Measurements from ENCODE around the gene ABCA3. TPM values are rescaled to one million over a fixed set of nuclear protein-coding genes. Genes with fewer than 3 reads are reported as not detected.

ABCA3 gene
- total and polyA plus RNA-seq, 2 experiments from 2014 or later, result 3.0 to 4.1 TPM

DNA sequence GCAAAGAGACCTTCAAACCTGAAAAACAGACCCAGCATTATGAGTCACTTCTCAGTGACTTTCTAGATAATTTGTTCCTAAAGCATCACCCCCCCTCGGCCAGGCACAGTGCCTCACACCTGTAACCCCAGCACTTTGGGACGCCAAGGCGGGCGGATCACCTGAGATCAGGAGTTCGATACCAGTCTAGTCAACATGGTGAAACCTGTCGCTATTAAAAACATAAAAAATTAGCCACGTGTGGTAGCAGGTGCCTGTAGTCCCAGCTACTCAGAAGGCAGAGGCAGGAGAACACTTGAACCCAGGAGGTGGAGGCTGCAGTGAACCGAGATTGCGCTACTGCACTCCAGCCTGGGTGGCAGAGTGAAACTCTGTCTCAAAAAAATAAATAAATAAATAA lies 48.3 kb downstream of the ABCA3 start:
- H3K4me1 ChIP-seq (ENCODE audit: insufficient read depth), result no peaks in the 10 kb centered on the region
- no peak overlapping the region for H3K4me3 ChIP-seq
- TF ChIP-seq, protein P1, sequence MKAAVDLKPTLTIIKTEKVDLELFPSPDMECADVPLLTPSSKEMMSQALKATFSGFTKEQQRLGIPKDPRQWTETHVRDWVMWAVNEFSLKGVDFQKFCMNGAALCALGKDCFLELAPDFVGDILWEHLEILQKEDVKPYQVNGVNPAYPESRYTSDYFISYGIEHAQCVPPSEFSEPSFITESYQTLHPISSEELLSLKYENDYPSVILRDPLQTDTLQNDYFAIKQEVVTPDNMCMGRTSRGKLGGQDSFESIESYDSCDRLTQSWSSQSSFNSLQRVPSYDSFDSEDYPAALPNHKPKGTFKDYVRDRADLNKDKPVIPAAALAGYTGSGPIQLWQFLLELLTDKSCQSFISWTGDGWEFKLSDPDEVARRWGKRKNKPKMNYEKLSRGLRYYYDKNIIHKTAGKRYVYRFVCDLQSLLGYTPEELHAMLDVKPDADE (IDR thresholded peaks at IDR 0.05), result no peak
- no peak for TF ChIP-seq STAT1 (IDR thresholded peaks at IDR 0.05; ENCODE audit: unreplicated experiment)
- TF ChIP-seq, protein P2, sequence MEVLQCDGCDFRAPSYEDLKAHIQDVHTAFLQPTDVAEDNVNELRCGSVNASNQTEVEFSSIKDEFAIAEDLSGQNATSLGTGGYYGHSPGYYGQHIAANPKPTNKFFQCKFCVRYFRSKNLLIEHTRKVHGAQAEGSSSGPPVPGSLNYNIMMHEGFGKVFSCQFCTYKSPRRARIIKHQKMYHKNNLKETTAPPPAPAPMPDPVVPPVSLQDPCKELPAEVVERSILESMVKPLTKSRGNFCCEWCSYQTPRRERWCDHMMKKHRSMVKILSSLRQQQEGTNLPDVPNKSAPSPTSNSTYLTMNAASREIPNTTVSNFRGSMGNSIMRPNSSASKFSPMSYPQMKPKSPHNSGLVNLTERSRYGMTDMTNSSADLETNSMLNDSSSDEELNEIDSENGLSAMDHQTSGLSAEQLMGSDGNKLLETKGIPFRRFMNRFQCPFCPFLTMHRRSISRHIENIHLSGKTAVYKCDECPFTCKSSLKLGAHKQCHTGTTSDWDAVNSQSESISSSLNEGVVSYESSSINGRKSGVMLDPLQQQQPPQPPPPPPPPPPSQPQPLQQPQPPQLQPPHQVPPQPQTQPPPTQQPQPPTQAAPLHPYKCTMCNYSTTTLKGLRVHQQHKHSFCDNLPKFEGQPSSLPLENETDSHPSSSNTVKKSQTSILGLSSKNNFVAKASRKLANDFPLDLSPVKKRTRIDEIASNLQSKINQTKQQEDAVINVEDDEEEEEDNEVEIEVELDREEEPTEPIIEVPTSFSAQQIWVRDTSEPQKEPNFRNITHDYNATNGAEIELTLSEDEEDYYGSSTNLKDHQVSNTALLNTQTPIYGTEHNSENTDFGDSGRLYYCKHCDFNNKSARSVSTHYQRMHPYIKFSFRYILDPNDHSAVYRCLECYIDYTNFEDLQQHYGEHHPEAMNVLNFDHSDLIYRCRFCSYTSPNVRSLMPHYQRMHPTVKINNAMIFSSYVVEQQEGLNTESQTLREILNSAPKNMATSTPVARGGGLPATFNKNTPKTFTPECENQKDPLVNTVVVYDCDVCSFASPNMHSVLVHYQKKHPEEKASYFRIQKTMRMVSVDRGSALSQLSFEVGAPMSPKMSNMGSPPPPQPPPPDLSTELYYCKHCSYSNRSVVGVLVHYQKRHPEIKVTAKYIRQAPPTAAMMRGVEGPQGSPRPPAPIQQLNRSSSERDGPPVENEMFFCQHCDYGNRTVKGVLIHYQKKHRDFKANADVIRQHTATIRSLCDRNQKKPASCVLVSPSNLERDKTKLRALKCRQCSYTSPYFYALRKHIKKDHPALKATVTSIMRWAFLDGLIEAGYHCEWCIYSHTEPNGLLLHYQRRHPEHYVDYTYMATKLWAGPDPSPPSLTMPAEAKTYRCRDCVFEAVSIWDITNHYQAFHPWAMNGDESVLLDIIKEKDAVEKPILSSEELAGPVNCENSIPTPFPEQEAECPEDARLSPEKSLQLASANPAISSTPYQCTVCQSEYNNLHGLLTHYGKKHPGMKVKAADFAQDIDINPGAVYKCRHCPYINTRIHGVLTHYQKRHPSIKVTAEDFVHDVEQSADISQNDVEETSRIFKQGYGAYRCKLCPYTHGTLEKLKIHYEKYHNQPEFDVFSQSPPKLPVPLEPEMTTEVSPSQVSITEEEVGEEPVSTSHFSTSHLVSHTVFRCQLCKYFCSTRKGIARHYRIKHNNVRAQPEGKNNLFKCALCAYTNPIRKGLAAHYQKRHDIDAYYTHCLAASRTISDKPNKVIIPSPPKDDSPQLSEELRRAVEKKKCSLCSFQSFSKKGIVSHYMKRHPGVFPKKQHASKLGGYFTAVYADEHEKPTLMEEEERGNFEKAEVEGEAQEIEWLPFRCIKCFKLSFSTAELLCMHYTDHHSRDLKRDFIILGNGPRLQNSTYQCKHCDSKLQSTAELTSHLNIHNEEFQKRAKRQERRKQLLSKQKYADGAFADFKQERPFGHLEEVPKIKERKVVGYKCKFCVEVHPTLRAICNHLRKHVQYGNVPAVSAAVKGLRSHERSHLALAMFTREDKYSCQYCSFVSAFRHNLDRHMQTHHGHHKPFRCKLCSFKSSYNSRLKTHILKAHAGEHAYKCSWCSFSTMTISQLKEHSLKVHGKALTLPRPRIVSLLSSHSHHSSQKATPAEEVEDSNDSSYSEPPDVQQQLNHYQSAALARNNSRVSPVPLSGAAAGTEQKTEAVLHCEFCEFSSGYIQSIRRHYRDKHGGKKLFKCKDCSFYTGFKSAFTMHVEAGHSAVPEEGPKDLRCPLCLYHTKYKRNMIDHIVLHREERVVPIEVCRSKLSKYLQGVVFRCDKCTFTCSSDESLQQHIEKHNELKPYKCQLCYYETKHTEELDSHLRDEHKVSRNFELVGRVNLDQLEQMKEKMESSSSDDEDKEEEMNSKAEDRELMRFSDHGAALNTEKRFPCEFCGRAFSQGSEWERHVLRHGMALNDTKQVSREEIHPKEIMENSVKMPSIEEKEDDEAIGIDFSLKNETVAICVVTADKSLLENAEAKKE (CRISPR knock-in tag; IDR thresholded peaks at IDR 0.05), result no peak
- no peak for TF ChIP-seq EZH2phosphoT487 (IDR thresholded peaks at IDR 0.05; ENCODE audit: unreplicated experiment)
- TF ChIP-seq CREB1 (CRISPR knock-in tag; IDR thresholded peaks at IDR 0.05; ENCODE audit: low read depth), result no peak
- TF ChIP-seq POLR2AphosphoS5 (IDR thresholded peaks at IDR 0.05; ENCODE audit: low read depth), result no peak
- no peak for TF ChIP-seq ZNF114 (CRISPR knock-in tag; IDR thresholded peaks at IDR 0.05)
- no peak for TF ChIP-seq ZNF331 (CRISPR knock-in tag; IDR thresholded peaks at IDR 0.05; ENCODE audit: low read depth)
- TF ChIP-seq REST (IDR thresholded peaks at IDR 0.05; ENCODE audit: unreplicated experiment), result no peak
- no peak for TF ChIP-seq EZH2 (IDR thresholded peaks at IDR 0.05; ENCODE audit: low read depth, unreplicated experiment)
- TF ChIP-seq NANOG (IDR thresholded peaks at IDR 0.05; ENCODE audit: borderline replicate concordance), result no peak
- TF ChIP-seq, protein P3, sequence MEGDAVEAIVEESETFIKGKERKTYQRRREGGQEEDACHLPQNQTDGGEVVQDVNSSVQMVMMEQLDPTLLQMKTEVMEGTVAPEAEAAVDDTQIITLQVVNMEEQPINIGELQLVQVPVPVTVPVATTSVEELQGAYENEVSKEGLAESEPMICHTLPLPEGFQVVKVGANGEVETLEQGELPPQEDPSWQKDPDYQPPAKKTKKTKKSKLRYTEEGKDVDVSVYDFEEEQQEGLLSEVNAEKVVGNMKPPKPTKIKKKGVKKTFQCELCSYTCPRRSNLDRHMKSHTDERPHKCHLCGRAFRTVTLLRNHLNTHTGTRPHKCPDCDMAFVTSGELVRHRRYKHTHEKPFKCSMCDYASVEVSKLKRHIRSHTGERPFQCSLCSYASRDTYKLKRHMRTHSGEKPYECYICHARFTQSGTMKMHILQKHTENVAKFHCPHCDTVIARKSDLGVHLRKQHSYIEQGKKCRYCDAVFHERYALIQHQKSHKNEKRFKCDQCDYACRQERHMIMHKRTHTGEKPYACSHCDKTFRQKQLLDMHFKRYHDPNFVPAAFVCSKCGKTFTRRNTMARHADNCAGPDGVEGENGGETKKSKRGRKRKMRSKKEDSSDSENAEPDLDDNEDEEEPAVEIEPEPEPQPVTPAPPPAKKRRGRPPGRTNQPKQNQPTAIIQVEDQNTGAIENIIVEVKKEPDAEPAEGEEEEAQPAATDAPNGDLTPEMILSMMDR (conservative IDR thresholded peaks at IDR 0.05; ENCODE audit: low read depth in 2 of 2), result no peak
- no peak for TF ChIP-seq JUNB (IDR thresholded peaks at IDR 0.05; ENCODE audit: unreplicated experiment)
- H3K36me3 ChIP-seq (ENCODE audit: insufficient read depth), result no peaks in the 10 kb centered on the region
- Mint-ChIP-seq H3K4me3 (no peak overlapping the region), H3K4me1 (no peaks in the 10 kb centered on the region), H3K9me3 (no peaks in the 10 kb centered on the region), H3K27me3 (ENCODE audit: insufficient read depth, low read depth, poor library complexity) (peaks cover 2% of the 10 kb centered on the region), H3K36me3 (ENCODE audit: low read depth) (no peaks in the 10 kb centered on the region), H3K27ac (no peak overlapping the region)
- H3F3A ChIP-seq (replicated peaks; ENCODE audit: low read depth), result no peaks in the 10 kb centered on the region
- H3K9me2 ChIP-seq (ENCODE audit: insufficient read depth), result 0 out of 2 replicates have a peak, but pooled peaks cover 6% of the 10 kb centered on the region
- H4K20me1 ChIP-seq (replicated peaks; ENCODE audit: insufficient read depth), result no peaks in the 10 kb centered on the region
- no peaks in the 10 kb centered on the region for H3K79me2 ChIP-seq (replicated peaks; ENCODE audit: insufficient read depth)
- H3K4me2 ChIP-seq, result no peak overlapping the region
- H3K27ac ChIP-seq (ENCODE audit: low read depth), result no peak overlapping the region
- H2AFZ ChIP-seq, result no peak overlapping the region
- DNase-seq (ENCODE audit: low spot score) (no peak), ATAC-seq (no peak)
- no peaks in the 10 kb centered on the region for H3K27me3 ChIP-seq (ENCODE audit: insufficient read depth)
